NB4 (cell line): ENCODE measurements around the gene KIAA0930.

Experiments used
- CTCF ChIP-seq: IDR thresholded peaks from one replicate; pipeline ENCODE4 v1.5.1; 2012; ENCODE audit warnings: low read depth, low read length
- POLR2A ChIP-seq: IDR thresholded peaks from 2 replicates; pipeline ENCODE4 v1.6.1; 2011; ENCODE audit warnings: mild to moderate bottlenecking; ENCODE audit not compliant: insufficient read length; ENCODE audit errors: extremely low read depth

GRCh38 chr22:45188779-45189178 lies 51.9 kb downstream of the KIAA0930 start:
- TF ChIP-seq CTCF (no peak), POLR2A (no peak)
